SH-SY5Y (cell line): ENCODE measurements around the gene CSNK1G2.

Experiments used
- GATA2 ChIP-seq: IDR thresholded peaks from 2 replicates; pipeline ENCODE4 v1.6.1; 2011; ENCODE audit warnings: mild to moderate bottlenecking, low read depth, low read length
- GATA3 ChIP-seq: IDR thresholded peaks from 2 replicates; pipeline ENCODE4 v1.6.1; 2011; ENCODE audit warnings: low read depth, mild to moderate bottlenecking, low read length, moderate library complexity

DNA sequence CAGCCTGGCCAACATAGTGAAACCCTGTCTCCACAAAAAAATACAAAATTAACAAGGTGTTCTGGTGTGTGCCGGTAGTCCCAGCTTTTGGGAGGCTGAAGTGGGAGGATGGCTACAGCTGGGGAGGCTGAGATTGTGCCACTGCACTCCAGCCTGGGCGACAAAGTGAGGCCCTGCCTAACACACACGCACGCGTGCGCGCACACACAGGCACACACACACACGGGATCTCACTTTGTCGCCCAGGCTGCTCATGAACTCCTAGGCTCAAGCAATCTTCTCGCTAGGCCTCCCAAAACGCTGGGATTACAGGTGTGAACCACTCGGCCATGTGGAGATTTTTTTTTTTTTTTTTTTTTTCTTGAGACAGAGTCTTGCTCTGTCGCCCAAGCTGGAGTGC lies 77.8 kb downstream of the CSNK1G2 start:
- no peak for TF ChIP-seq GATA3
- TF ChIP-seq GATA2, result no peak
